IMR-90 (cell line): ENCODE results near the gene NTF3. TPM values are rescaled to one million over a fixed set of nuclear protein-coding genes. Genes with fewer than 3 reads are reported as not detected.
A peak's percentile ranks its signal among the peaks of the same experiment; 100 is the strongest.

ENCODE experiments used
- ATAC-seq: fragments of 200-7000 bp; cut with Tn5 transposase; 2 replicates; pipeline ENCODE4 v1.9.1; 2020; ENCODE audit warnings: low read depth, mild to moderate bottlenecking, moderate library complexity
- BruUV-seq: library from RNA; stranded (reverse); fragments of 400-500 nt; replicated peaks from 2 replicates; lab custom pipeline; 2021; lab: Mats Ljungman, UMichigan
- CTCF ChIA-PET: fragments of 300-600 bp; formaldehyde crosslinking; extraction: SDS; loops from one replicate; lab custom pipeline; 2021; ENCODE audit warnings: antibody characterized with exemption; lab: Yijun Ruan, JAX
- POLR2A ChIA-PET: fragments of 300-600 bp; sonication (Branson Sonifier 250); formaldehyde crosslinking; loops from one replicate; lab custom pipeline; 2022; ENCODE audit warnings: antibody characterized with exemption; ENCODE audit not compliant: unreplicated experiment; lab: Charles Lee
- DNase-seq: peaks from one replicate; pipeline ENCODE4 v3.0.0; 2013
- H2AFZ ChIP-seq: replicated peaks from 2 replicates; pipeline ENCODE3; 2013; ENCODE audit warnings: low read length, mild to moderate bottlenecking; ENCODE audit not compliant: poor library complexity
- H2AK5ac ChIP-seq: 2 replicates; pipeline ENCODE4 v1.6.1; 2013; ENCODE audit warnings: low read depth, low read length, inconsistent platforms
- H2AK9ac ChIP-seq: replicated peaks from 2 replicates; pipeline ENCODE3; 2013; ENCODE audit warnings: mild to moderate bottlenecking, low read depth, low read length, moderate library complexity; ENCODE audit not compliant: poor library complexity
- H2BK120ac ChIP-seq: 2 replicates; pipeline ENCODE4 v1.6.1; 2013; ENCODE audit warnings: low read depth, low read length, inconsistent platforms
- H2BK15ac ChIP-seq: 3 replicates; pipeline ENCODE4 v1.6.1; 2013; ENCODE audit warnings: low read depth, low read length, inconsistent platforms
- H2BK20ac ChIP-seq: 2 replicates; pipeline ENCODE4 v1.6.1; 2013; ENCODE audit warnings: low read depth, mild to moderate bottlenecking, inconsistent platforms, low read length, moderate library complexity
- H2BK5ac ChIP-seq: 2 replicates; pipeline ENCODE4 v1.6.1; 2013; ENCODE audit warnings: mild to moderate bottlenecking, low read depth, low read length, inconsistent platforms; ENCODE audit not compliant: poor library complexity, severe bottlenecking
- H3K14ac ChIP-seq: replicated peaks from 2 replicates; pipeline ENCODE4 v1.6.1; 2013; ENCODE audit warnings: low read depth, low read length, inconsistent platforms
- H3K18ac ChIP-seq: 2 replicates; pipeline ENCODE4 v1.6.1; 2013; ENCODE audit warnings: low read depth, low read length, control low read depth
- H3K23ac ChIP-seq: 2 replicates; pipeline ENCODE4 v1.6.1; 2013; ENCODE audit warnings: low read depth, low read length, inconsistent platforms
- H3K27ac ChIP-seq: 2 replicates; pipeline ENCODE4 v1.5.1; 2013; ENCODE audit warnings: mild to moderate bottlenecking, control low read depth, low read length; ENCODE audit not compliant: insufficient read depth
- H3K27me3 ChIP-seq: 2 replicates; pipeline ENCODE4 v1.6.1; 2013; ENCODE audit warnings: low read length; ENCODE audit not compliant: control insufficient read depth, insufficient read depth
- H3K36me3 ChIP-seq: 2 replicates; pipeline ENCODE4 v1.6.1; 2013; ENCODE audit warnings: low read length, mixed read lengths; ENCODE audit not compliant: control insufficient read depth, insufficient read depth
- H3K4ac ChIP-seq: 2 replicates; pipeline ENCODE4 v1.6.1; 2013; ENCODE audit warnings: low read depth, low read length, inconsistent platforms
- H3K4me1 ChIP-seq: 2 replicates; pipeline ENCODE4 v1.6.1; 2013; ENCODE audit warnings: low read length, mixed read lengths; ENCODE audit not compliant: control insufficient read depth, insufficient read depth
- H3K4me2 ChIP-seq: 2 replicates; pipeline ENCODE4 v1.6.1; 2013; ENCODE audit warnings: low read depth, mild to moderate bottlenecking, control low read depth, low read length, moderate library complexity
- H3K4me3 ChIP-seq: 2 replicates; pipeline ENCODE4 v1.5.1; 2013; ENCODE audit warnings: low read depth, mild to moderate bottlenecking, control low read depth, low read length, moderate library complexity; ENCODE audit not compliant: insufficient read depth
- H3K56ac ChIP-seq: 2 replicates; pipeline ENCODE4 v1.6.1; 2013; ENCODE audit warnings: low read length, inconsistent platforms; ENCODE audit not compliant: insufficient read depth; ENCODE audit errors: extremely low read depth
- H3K79me1 ChIP-seq, 2 experiments: 2 replicates each; pipeline ENCODE4 v1.6.1; 2013; ENCODE audit warnings: low read length in 2 of 2, inconsistent platforms in 1 of 2, low read depth in 1 of 2
- H3K9ac ChIP-seq: 2 replicates; pipeline ENCODE4 v1.6.1; 2013; ENCODE audit warnings: low read depth, low read length, control low read depth
- H3K9me1 ChIP-seq: 2 replicates; pipeline ENCODE4 v1.6.1; 2013; ENCODE audit warnings: low read length, inconsistent platforms; ENCODE audit not compliant: insufficient read depth
- H3K9me3 ChIP-seq: 2 replicates; pipeline ENCODE4 v1.6.1; 2013; ENCODE audit warnings: low read length; ENCODE audit not compliant: control insufficient read depth, insufficient read depth
- H4K20me1 ChIP-seq: 2 replicates; pipeline ENCODE4 v1.6.1; 2013; ENCODE audit warnings: low read length, inconsistent platforms; ENCODE audit not compliant: insufficient read depth
- H4K5ac ChIP-seq: 2 replicates; pipeline ENCODE4 v1.6.1; 2013; ENCODE audit warnings: mild to moderate bottlenecking, low read depth, low read length, control low read depth
- H4K8ac ChIP-seq, 2 experiments: 2 replicates each; pipeline ENCODE4 v1.6.1; 2013; ENCODE audit warnings: low read depth in 2 of 2, low read length in 2 of 2, control low read depth in 1 of 2, inconsistent platforms in 1 of 2
- H4K91ac ChIP-seq: 2 replicates; pipeline ENCODE4 v1.6.1; 2013; ENCODE audit warnings: low read depth, low read length, inconsistent platforms; ENCODE audit not compliant: insufficient read depth
- BHLHE40 ChIP-seq: fragments of 150-350 bp; IDR thresholded peaks from 2 replicates; pipeline ENCODE4 v1.6.1; 2016; ENCODE audit warnings: mild to moderate bottlenecking, low read depth, low read length
- CTCF ChIP-seq: conservative IDR thresholded peaks from 2 replicates; pipeline ENCODE4 v1.5.1; 2012; ENCODE audit warnings: mild to moderate bottlenecking, low read depth, low read length, improper control_type of control experiment
- NFE2L2 ChIP-seq: fragments of 150-350 bp; IDR thresholded peaks from 2 replicates; pipeline ENCODE4 v1.6.1; 2016; ENCODE audit warnings: low read depth, mild to moderate bottlenecking, low read length
- POLR2A ChIP-seq: IDR thresholded peaks from 2 replicates; pipeline ENCODE4 v1.6.1; 2012; ENCODE audit warnings: mild to moderate bottlenecking, low read depth, low read length
- RFX5 ChIP-seq: IDR thresholded peaks from 2 replicates; pipeline ENCODE4 v1.8.0; 2012; ENCODE audit warnings: low read depth, mild to moderate bottlenecking, low read length, moderate library complexity
- WGBS, 2 experiments: methylation state at CpG; one replicate each; pipeline versions ENCODE4 v1.1.5 to v1.1.7; 2013; ENCODE audit warnings: missing lambda C conversion rate in 2 of 2; ENCODE audit not compliant: insufficient read length in 1 of 2; ENCODE audit errors: extremely low coverage in 2 of 2; 5-methylcytosine and 5-hydroxymethylcytosine counted together
- dilution Hi-C: fragments of 300-500 bp; cut with HindIII; formaldehyde crosslinking; loops from one replicate; pipeline ENCODE4 v1.14.3; 2018; ENCODE audit warnings: low sequenced_read_pairs; ENCODE audit not compliant: unreplicated experiment
- in situ Hi-C: fragments of 300-500 bp; cut with MboI; formaldehyde crosslinking; loops from 3 replicates; pipeline ENCODE4 v1.14.3; 2019; ENCODE audit warnings: low sequenced_read_pairs, inconsistent platforms, mixed read lengths
- intact Hi-C: fragments of 100-400 bp; cut with micrococcal nuclease; formaldehyde crosslinking; loops from 2 replicates; pipeline ENCODE4 v1.10.0; 2022
- polyA plus RNA-seq, 3 experiments: library from polyadenylated mRNA; depleted of rRNA; stranded (reverse); fragments of >200 nt; gene quantifications; 2 replicates each; pipeline ENCODE4 v1.2.3, GENCODE V29; 2012; ENCODE audit warnings: low replicate concordance in 1 of 3
- total RNA-seq: library from RNA; depleted of rRNA; stranded (reverse); fragments of >200 nt; gene quantifications from 2 replicates; pipeline ENCODE4 v1.2.3, GENCODE V29; 2012

The NTF3 gene
- total and polyA plus RNA-seq, 2 of the 4 experiments (the other 2 are of a cell fraction): 12.2 to 32.4 TPM

GRCh38 chr12:5441497-5442236 lies 9.8 kb downstream of the NTF3 start:
- Histone ChIP-seq H3K36me3 (peaks cover 2% of the 10 kb centered on the region; the same call in 1 of the 2 replicates), H3K9ac (peak overlapping the region; percentile 15; the same call in 1 of the 2 replicates), H3K4me3 (no peak overlapping the region), H3K27ac (peak overlapping the region; percentile 3; the same call in 1 of the 2 replicates), H3K4me2 (peak overlapping the region; percentile 27; the same call in 1 of the 2 replicates), H4K20me1 (peaks cover 92% of the 10 kb centered on the region), H2BK20ac (peak overlapping the region; percentile 70), H3K79me1 (peaks cover 26 to 93% of the 10 kb centered on the region in 2 experiments), H2BK120ac (peak overlapping the region; percentile 66), H3K27me3 (no peaks in the 10 kb centered on the region), H4K91ac (peak overlapping the region; percentile 67), H3K14ac (peak overlapping the region; percentile 30), H3K4me1 (peaks cover 32% of the 10 kb centered on the region), H4K8ac (peak overlapping the region; percentile 17 to 42; a peak in 3 of 4 replicates), H4K5ac (peak overlapping the region; percentile 6; the same call in 1 of the 2 replicates), H2AK5ac (peak overlapping the region; percentile 85), H2BK15ac (peak overlapping the region; percentile 68; the same call in 2 of the 3 replicates), H2BK5ac (peak overlapping the region; percentile 14), H2AK9ac (peak overlapping the region; percentile 5), H3K9me3 (no peaks in the 10 kb centered on the region), H3K23ac (peak overlapping the region; percentile 43; the same call in 1 of the 2 replicates), H3K4ac (peak overlapping the region; percentile 79), H3K18ac (peak overlapping the region; percentile 22), H3K9me1 (peaks cover 26% of the 10 kb centered on the region), H3K56ac (peak overlapping the region; percentile 29; the same call in 1 of the 2 replicates), H2AFZ (no peak overlapping the region)
- in situ Hi-C loops: no loop called here
- dilution Hi-C loops: no loop called here
- BruUV-seq: no TSS peak
- no peak for TF ChIP-seq NFE2L2
- no peak for TF ChIP-seq POLR2A
- peak; percentile 77; the same call in 1 of the 2 replicates for TF ChIP-seq BHLHE40
- no peak for TF ChIP-seq CTCF
- no peak for TF ChIP-seq RFX5
- WGBS, 2 experiments: 88% methylated on average over 4 of the region's 10 CpGs; no CpG with 5 or more reads in 1 of the 2 experiments
- intact Hi-C loops: loop anchor here (1.0 to 5.0 kb wide), 4 partner anchors 46 to 584 kb away; no protein-coding TSS in a partner anchor
- ChIA-PET CTCF (interaction anchor here (0.6 to 1.0 kb wide), 4 partner anchors 9 to 48 kb away, joined by 3 to 4 read pairs (median 4); no protein-coding TSS in a partner anchor), POLR2A (no interaction called here)
- DNase-seq (peak; percentile 81), ATAC-seq (peak; percentile 67)
